ENCODE data around the gene CES3. TPM values are rescaled to one million over a fixed set of nuclear protein-coding genes. Genes with fewer than 3 reads are reported as not detected.
A peak's percentile ranks its signal among the peaks of the same experiment; 100 is the strongest.
"Not testable (repeated sequence)": the region's sequence is repeated elsewhere in the genome, so short reads cannot be mapped to it uniquely, and the experiment has no call there.

Gene CES3
- total RNA-seq, 1 donor from 2014 or later = not detected

- DNase-seq (ENCODE audit: low read depth in 2 of 2) = no peak
Measured at GRCh38 chr16:66946541-66946940, 14.5 kb upstream of the CES3 start.

- DNase-seq (ENCODE audit: low read depth in 2 of 2) = no peak
Measured at GRCh38 chr16:66946974-66947301, 14.1 kb upstream of the CES3 start.

- peak; percentile 82 to 83 for DNase-seq (ENCODE audit: low read depth in 2 of 2)
Measured at GRCh38 chr16:66947302-66948065, 13.6 kb upstream of the CES3 start.

GRCh38 chr16:66948134-66948836 lies 12.8 kb upstream of the CES3 start:
- no peak for DNase-seq (ENCODE audit: low read depth in 2 of 2)

- no peak for DNase-seq (ENCODE audit: low read depth in 2 of 2)
Measured at GRCh38 chr16:66948837-66949225, 12.2 kb upstream of the CES3 start.

GRCh38 chr16:66949472-66949871 lies 11.6 kb upstream of the CES3 start:
- no peak for DNase-seq (ENCODE audit: low read depth in 2 of 2)

GRCh38 chr16:66950437-66950836 lies 10.6 kb upstream of the CES3 start:
- no peak for DNase-seq (ENCODE audit: low read depth in 2 of 2)

- DNase-seq (ENCODE audit: low read depth in 2 of 2) = no peak
Measured at GRCh38 chr16:66950971-66951790, 9.9 kb upstream of the CES3 start.

GRCh38 chr16:66952430-66953110 lies 8.5 kb upstream of the CES3 start:
- no peak for DNase-seq (ENCODE audit: low read depth in 2 of 2)

- DNase-seq (ENCODE audit: low read depth in 2 of 2) = no peak
Measured at GRCh38 chr16:66953462-66954096, 7.5 kb upstream of the CES3 start.

- DNase-seq (ENCODE audit: low read depth in 2 of 2) = peak; percentile 73 to 80
Measured at GRCh38 chr16:66954097-66954659, 6.9 kb upstream of the CES3 start.

GRCh38 chr16:66955363-66956153 lies 5.5 kb upstream of the CES3 start:
- DNase-seq (ENCODE audit: low read depth in 2 of 2) = not testable (repeated sequence)

GRCh38 chr16:66956154-66956457 lies 5.0 kb upstream of the CES3 start:
- DNase-seq (ENCODE audit: low read depth in 2 of 2) = not testable (repeated sequence)

- DNase-seq (ENCODE audit: low read depth in 2 of 2) = no peak
Measured at GRCh38 chr16:66958857-66959703, 2.0 kb upstream of the CES3 start.

GRCh38 chr16:66959704-66960161 lies 1.3 kb upstream of the CES3 start:
- DNase-seq (ENCODE audit: low read depth in 2 of 2) = no peak

GRCh38 chr16:66960270-66960669 lies 796 bp upstream of the CES3 start:
- no peak for DNase-seq (ENCODE audit: low read depth in 2 of 2)

GRCh38 chr16:66961914-66962313 lies 848 bp downstream of the CES3 start:
- DNase-seq (ENCODE audit: low read depth in 2 of 2) = no peak

GRCh38 chr16:66964049-66964448 lies 3.0 kb downstream of the CES3 start:
- no peak for DNase-seq (ENCODE audit: low read depth in 2 of 2)

GRCh38 chr16:66968847-66969246 lies 7.8 kb downstream of the CES3 start:
- no peak for DNase-seq (ENCODE audit: low read depth in 2 of 2)
